GDM1 (cell line): Measurements from ENCODE around the gene MYO5B.
"Not testable (repeated sequence)": the region's sequence is repeated elsewhere in the genome, so short reads cannot be mapped to it uniquely, and the experiment has no call there.

Source experiments
- DNase-seq: peaks from one replicate; lab custom pipeline; 2025; lab: John Stamatoyannopoulos, UW

MYO5B gene

GRCh38 chr18:50099725-50100407 lies 95.1 kb downstream of the MYO5B start:
- no peak for DNase-seq

GRCh38 chr18:50097702-50098101 lies 97.2 kb downstream of the MYO5B start:
- DNase-seq = no peak

DNA sequence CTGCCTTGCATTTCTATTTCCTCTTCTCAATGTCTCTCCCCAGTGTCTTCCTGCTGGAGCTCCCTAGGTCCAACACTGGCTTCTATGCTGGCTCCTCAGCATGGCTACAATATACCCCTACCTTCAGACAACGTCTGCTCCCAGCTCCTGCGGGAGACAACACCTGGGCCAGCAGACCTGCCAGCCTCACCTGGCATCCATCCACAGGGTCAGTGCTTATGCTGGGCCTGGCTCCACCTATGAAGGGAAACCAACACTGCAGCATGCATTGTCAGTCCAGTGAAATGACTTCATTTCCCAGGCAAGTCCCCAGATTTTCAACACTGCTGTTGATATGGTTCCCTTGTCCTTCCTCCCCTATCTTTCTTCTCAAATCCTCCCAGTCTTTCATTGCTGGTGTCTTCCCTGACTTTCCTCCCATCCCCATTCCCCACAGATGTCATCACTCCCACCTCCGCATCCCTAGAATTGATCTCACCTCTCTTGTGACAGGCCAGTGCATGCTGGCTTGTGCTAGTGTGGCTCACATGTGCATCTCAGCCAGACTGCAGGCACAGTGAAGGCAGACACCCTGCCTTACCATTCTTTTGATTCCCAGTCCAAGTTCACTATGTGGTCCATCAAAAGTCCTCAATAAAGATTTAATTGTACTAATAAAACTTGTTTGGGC lies 98.0 kb downstream of the MYO5B start:
- no peak for DNase-seq

DNA sequence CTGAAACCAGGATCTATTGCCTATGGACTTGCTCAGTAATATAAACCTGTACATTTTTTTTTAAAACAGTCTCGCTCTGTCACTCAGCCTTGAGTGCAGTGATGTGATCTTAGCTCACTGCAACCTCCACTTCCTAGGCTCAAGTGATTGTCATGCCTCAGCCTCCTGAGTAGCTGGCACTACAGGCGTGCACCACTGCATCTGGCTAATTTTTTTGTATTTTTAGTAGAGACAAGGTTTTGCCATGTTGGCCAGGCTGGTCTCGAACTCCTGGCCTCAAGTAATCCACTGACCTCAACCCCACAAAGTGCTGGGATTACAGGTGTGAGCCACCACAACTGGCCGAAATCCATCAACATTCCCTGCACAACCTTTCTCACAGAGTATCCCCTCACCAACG lies 100.2 kb downstream of the MYO5B start:
- DNase-seq = not testable (repeated sequence)

- no peak for DNase-seq
Measured at GRCh38 chr18:50094221-50094773, 100.7 kb downstream of the MYO5B start.

DNA sequence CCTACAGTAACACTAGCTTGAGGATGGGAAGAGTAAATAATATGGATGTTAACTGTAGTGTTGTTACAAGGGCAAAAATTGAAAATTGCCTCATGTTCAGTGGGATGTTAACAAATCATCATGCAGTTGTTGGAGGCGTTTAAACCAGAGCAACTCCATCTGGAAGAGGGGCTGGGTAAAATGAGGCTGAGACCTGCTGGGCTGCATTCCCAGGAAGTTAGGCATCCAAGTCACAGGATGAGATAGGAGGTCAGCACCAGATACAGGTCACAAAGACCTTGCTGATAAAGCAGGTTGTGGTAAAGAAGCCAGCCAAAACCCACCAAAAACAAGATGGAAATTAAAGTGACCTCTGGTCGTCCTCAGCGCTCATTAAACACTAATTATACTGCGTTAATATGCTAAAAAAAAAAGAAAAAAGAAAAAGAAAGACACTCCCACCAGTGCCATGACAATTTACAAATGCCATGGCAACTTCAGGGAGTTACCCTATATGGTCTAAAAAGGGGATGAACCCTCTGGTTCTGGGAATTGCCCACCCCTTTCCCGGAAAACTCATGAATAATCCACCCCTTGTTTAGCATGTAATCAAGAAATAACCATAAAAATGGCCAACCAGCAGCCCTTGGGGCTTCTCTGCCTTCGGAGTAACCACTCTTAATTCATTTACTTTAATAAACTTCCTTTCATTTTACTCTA lies 101.4 kb downstream of the MYO5B start:
- no peak for DNase-seq

GRCh38 chr18:50092245-50092805 lies 102.6 kb downstream of the MYO5B start:
- DNase-seq = no peak

DNA sequence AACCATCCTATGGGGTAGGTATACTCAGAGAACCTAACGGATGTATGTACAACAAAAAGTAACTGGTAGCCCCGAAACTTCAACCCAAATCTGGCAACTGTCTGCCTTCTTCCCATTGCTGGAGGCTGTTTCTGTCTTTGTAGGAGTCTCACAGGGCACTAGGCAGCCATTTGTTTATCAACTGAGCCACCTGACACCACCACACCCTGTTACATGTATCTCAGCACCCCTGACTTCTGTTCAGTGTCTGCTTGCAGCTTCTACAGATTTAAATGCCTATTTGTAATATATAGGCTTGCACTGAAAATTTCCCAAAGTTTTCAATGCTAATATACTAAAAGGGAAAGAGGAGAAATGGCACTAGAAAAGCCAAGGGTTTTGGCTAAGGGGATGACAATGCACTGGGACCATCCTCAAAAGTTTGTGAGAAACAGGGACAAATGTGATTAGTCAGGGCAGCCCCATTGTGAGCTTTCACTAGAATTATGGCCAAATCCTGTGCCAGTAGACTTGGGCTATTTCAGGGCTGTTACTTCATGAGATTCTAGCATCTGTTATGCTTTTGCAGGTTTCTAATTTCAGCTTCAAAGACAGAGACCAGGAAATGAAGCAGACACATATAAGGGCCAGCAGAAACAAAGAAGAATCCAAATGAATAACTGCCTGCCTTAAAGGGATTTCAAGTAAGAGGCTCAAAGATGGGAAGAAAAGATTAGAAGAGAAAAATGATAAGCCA lies 103.3 kb downstream of the MYO5B start:
- DNase-seq = no peak

DNA sequence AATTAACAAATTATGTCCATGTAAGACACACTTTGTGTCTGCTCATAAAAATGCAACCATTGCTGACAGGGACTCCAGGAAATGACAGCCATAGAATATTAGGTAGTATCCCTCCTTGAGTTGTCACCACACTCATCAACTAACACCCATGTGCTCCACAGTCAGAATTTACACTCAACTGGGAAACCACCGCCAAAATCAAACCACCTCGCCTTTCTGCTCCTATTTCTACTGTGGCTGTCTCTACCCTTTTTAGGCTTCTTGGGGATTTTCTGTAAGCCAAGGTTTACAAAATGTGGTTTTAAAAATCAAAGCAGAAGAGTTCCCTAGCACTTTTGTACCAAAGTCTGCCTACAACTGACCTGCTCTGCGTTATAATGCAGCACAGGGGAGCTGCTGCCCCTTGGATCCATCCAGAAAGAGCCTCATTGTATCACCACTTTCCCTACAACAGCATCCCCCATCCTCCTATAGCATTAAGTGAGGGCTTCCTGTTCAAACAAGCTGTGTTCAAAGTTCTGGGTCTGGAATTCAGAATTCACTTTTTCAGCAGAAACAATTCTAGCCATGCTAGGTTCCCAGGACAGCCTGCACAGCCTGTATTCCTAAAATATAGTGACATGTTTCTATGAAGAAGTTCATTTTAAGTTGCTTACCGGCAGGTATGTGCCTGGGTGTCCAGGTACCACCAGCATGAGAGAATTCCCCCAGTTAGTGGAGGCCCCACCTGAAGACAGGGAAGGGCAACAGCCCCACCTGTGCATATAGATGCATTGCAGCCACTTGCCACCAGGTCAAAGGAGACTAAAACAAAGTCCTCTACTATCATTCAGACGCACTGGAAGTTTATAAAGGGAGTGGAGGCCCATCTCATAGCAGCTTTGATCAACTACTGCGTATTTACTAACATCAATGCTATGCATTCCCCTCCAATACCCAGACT lies 104.3 kb downstream of the MYO5B start:
- no peak for DNase-seq

GRCh38 chr18:50089702-50090101 lies 105.2 kb downstream of the MYO5B start:
- DNase-seq = no peak

DNA sequence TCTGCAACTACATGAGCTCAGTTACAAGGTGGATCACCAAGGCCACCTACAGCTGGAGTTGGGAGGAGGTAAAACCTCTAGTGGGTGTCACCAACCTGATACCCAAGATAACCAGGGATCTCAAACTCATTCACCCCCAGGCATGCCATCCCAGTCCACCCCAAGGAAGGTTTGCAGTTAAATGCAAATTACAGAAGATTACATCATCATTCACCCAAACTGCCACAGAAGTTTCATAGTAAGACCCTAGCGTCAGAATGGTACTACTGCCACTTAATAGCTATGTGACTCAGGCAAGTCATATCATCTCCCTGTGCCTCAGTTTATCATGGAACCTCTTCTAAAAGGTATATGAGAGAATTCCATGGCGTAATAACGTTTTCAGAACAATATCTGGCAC lies 111.2 kb downstream of the MYO5B start:
- no peak for DNase-seq

GRCh38 chr18:50080932-50081560 lies 113.9 kb downstream of the MYO5B start:
- no peak for DNase-seq

DNA sequence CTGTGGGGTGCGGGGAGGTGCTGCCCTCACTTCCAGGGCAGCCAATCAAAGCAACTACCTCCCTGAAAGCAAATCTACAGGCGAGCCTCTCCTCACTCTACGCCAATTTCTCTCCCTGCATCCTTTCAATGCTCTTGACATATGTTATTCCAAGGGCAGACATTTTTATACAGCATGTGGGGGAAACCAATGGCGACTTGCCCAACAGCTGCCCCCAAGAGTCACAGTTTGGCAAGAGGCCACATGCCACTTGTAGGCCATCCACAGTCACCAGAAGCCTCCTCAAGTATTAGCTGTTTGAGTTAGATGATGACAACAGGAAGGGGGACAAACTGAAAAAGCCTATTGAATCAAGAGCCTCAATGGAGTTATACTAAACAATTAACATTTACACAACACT lies 114.6 kb downstream of the MYO5B start:
- no peak for DNase-seq

DNA sequence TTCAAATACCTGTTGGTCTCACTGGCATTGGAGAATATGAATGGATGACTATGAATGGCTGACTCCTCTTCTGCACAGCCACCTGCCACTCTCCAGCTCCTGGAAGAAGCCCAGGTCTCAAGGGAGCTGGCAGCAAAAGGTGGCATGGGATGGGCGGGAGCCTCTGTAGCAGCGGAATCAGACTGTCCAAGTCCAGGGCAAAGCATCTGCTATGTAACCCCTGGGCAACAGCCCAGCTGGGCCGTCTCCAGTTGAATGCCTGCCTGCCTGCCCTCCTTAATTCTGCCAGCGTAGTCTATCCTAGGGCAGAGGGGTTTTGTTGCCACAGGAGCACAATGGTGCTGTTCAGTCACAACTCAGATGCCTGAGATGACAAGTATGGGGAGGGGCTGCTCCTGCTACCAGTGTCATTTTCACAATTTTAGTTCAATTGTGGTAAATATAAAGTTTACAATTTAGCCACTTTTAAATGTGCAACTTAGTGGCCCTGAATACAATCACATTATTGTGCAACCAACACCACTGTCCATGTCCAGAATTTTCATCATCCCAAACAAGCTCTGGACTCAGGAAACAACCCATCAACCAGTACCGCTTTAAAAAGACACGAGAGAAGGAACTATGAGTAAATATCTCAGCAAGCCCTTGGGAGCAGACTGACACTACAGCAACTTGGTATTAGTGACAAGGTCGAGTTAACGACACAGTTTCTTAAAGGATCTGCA lies 115.2 kb downstream of the MYO5B start:
- DNase-seq = no peak

- no peak for DNase-seq
Measured at GRCh38 chr18:50076277-50076676, 118.7 kb downstream of the MYO5B start.

GRCh38 chr18:50075772-50076171 lies 119.2 kb downstream of the MYO5B start:
- DNase-seq = no peak

GRCh38 chr18:50074404-50074803 lies 120.5 kb downstream of the MYO5B start:
- DNase-seq = no peak

DNA sequence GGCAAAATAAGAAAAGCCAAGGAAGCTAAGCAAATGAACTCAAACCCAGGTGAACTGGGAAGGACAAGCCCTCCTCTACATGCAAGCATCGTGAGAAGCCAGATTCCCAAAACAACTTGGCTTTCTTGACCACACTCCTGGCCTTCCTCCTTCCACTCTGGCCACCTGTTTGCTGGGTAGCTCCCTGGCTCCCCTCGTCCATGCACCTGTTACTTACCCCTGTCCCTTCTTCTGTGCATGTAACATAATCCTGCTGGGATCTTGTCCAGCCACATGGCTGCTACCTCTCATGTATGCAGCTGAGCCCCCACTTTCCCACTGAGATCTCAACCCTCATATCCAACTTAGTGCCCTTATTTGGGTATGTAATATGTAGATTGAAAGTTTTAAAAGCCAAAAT lies 121.6 kb downstream of the MYO5B start:
- no peak for DNase-seq

DNA sequence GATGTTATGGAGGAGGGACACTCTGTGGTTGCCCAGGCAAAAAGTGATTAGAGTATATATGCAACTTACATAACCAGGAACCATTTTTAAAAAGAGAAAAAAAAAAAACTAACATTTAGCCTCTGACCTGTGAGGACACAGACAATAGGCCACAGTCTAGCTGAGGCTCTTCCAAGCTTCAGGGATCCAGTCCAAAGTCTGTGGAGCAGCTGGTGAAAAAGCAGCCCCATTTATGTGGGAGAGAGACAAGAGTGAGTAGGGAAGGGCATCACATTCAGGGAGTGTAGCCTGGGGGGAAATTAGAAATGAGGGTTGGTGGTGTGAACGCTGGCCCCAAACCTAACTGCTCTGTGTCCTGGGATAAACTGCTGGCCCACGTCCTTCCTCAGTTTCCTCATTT lies 122.8 kb downstream of the MYO5B start:
- DNase-seq = no peak

- no peak for DNase-seq
Measured at GRCh38 chr18:50071397-50071796, 123.5 kb downstream of the MYO5B start.
